Astrocyte of the hippocampus (primary cell): Measurements from ENCODE around the gene ANXA2R.
"Not testable (repeated sequence)": the region's sequence is repeated elsewhere in the genome, so short reads cannot be mapped to it uniquely, and the experiment has no call there.

Experiments used
- DNase-seq: peaks from one replicate; pipeline ENCODE4 v3.0.0; 2011; ENCODE audit warnings: low read depth, low spot score

The ANXA2R gene, protein sequence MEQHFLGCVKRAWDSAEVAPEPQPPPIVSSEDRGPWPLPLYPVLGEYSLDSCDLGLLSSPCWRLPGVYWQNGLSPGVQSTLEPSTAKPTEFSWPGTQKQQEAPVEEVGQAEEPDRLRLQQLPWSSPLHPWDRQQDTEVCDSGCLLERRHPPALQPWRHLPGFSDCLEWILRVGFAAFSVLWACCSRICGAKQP

DNA sequence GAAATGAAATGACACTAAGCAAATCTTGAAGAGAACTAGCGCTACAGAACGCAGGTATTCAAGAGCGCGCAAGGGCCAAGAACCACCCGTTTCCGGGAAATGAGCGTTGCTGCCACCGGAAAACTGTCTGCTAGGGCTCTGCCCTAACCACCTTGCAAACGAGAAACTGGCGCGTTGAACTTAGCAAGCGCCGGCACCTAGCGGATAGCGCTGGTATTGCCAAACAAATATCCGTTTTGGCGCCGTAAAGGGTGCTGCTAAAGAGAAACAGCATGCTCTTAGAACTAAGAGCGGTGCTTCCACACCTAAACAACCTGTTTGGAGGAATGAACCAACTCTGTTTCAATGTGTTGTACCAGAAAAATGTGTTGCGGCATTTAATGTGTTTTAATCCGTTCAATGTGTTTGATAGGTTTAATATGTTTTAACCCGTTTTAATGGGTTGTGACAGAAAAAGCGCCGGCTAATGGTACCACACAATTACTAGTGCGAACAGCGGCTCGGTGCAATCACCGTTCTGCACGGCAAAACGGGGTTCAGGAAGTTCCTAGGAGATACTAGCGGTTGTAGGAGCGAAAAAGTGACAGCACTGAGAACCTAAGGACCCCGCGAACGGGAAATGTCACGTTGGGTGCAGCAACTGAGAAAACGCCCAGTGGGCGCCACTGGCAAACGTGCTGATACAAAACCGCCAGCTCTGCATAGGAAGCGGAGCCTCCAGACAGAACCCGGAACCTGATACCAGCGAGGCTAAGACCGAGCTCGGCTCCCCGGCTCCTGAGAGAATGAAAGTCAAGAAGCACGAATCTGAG, at the start of gene ANXA2R:
TSS of gene ANXA2R (minus strand) at position 33 of the 812 bp plus-strand sequence. CDS start 273 bp downstream, outside the sequence.
- DNase-seq, result peak; percentile 97

DNA sequence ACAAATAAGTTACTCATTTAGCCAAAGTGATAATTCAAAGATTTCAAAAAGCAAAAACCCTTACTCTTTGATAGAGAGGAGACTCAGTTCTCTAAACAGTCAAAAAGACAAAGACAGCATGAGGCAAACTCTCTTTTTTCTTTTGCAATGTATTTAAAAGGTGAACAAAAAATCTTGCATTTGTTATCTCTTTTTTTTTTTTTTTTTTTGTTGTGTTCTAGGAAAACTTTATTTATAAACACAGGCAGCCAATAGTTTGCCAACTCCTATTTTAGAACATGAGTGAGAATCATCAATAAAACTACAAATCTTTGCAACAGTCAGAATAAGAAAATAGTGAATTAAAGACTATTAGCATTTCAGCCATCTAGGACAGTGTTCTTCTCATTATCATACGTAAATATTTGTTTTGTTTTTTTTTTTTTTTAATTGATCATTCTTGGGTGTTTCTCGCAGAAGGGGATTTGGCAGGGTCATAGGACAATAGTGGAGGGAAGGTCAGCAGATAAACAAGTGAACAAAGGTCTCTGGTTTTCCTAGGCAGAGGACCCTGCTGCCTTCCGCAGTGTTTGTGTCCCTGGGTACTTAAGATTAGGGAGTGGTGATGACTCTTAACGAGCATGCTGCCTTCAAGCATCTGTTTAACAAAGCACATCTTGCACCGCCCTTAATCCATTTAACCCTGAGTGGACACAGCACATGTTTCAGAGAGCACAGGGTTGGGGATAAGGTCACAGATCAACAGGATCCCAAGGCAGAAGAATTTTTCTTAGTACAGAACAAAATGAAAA, 46.2 kb upstream of the ANXA2R start:
- not testable (repeated sequence) for DNase-seq

DNA sequence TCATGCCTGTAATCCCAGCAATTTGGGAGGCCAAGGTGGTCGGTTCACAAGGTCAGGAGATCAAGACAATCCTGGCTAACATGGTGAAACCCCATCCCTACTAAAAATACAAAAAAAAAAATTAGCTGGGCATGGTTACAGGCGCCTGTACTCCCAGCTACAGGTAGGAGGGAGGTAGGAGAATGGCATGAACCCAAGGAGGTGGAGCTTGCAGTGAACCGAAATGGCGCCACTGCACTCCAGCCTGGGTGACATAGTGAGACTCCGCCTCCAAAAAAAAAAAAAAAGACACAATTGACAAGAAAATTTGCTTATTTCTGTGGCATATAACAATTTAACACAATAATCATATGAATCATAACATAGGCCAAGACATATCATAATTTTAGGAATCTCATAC, 45.3 kb upstream of the ANXA2R start:
- no peak for DNase-seq

DNA sequence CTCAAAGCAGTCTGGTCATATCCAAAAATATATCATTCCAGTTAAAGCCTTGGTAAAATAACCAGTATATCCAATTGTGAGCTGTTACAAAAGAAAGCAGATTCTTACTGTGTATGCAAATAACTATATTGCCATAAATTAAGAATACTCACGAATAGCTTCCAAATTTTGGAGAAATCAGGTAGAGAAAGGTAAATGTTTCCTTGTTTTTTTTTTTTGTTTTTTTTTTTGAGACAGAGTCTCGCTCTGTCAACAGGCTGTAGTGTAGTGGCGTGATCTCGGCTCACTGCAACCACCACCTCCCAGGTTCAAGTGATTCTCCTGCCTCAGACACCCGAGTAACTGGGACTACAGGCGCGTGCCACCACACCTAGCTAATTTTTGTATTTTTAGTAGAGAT, 44.3 kb upstream of the ANXA2R start:
- not testable (repeated sequence) for DNase-seq

DNA sequence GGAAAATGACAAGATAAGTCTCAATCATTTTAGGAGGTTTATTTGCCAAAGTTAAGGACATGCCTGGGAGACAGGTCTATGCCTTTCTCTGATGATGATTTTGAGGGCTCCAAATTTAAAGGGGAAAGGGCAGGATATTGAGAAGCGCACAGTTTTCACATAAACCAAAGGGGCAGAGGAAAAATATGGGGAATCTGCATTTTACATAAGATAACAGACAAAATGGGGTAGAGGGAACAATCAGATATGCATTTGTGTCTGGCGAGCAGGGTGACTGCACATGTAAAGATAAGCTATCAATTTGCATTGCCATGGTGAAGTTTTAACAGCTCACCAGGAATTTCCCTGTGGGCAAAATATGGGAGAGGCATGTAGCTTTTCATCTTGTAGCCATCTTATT, 41.2 kb upstream of the ANXA2R start:
- not testable (repeated sequence) for DNase-seq

DNA sequence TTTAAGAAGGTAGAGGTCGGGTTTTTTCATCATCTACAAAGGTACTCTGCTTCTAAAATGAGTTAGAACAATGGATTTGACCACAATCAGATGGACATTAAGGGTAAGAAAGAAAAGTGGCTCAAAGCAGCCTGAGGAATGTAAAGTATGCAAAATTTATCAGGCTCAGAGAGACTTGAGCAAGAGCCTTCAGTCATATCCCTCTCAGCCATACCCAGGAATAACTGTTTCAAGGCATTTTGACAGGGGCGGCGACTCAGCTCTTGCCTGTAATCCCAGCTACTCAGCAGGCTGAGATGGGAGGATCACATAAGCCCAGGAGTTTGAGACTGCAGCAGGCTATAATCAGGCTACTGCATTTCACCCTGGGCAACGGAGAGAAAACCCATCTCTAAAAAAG, 38.8 kb upstream of the ANXA2R start:
- DNase-seq, result peak; percentile 87

DNA sequence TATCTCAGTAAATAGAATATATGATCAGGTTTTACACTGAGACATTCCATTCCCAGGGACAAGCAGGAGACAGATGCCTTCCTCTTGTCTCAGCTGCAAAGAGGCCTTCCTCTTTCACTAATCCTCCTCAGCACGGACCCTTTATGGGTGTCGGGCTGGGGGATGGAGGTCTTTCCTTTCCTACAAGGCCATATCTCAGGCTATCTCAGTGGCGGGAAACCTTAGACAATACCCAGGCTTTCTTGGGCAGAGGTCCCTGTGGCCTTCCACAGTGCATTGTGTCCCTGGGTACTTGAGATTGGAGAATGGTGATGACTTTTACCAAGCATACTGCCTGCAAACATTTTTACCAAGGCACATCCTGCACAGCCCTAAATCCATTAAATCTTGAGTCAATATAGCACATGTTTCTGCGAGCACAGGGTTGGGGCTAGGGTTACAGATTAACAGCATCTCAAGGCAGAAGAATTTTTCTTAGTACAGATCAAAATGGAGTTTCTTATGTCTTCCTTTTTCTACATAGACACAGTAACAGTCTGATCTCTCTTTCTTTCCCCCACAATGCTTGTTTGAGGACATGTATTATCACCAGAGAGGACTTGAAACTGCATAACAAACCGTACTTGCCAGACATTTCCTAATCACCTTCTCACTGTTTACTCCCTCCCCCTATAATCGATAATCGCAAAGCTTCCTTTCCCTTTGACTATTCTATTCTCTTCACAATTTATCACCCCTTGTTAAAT, 37.5 kb upstream of the ANXA2R start:
- DNase-seq, result not testable (repeated sequence)

DNA sequence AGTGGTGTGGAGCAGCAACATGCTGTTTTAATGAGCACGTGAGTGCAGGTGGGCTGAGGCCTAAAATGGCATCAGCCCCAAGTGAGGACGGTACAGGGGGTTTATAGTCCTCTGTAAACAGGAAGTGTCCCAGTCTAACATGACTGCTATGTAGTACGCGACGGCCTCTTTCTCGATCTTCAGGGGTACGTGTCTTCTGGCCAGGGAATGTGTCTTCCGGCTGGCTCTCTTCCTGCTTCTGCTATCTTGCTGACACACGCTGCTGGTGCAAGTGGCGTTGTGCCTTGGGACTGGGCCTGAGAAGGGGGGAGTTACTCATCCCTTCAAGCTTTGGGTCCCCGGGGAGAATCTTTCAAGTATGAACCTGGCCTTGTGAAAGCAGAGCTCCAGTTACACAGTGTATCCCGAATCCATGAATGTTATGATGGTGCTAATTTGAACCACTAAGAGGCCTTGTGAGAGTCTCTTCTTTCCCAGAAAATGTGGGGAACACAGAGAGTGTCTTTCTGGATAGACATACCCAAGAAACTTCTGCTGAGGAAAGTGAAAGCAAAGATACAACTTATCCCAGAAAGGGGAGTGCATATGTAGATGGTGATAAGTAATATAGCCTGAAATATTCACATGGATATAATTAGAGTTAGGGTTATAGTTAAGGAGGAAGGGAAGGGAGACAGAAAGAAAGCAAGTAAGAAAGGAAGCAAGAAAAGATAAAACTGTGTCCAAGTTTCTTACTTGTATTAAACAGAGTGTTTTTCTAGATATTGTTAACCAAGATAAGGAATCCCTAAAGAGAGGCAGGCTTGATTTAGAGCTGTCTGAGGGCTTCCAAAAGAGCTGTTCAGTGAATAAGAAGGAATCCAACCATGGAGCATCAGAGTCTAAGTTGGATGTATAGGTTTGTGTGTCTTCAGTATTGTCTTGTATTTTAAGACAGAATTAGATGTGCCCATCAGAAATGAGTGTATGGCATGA, 35.5 kb upstream of the ANXA2R start:
- DNase-seq, result no peak

DNA sequence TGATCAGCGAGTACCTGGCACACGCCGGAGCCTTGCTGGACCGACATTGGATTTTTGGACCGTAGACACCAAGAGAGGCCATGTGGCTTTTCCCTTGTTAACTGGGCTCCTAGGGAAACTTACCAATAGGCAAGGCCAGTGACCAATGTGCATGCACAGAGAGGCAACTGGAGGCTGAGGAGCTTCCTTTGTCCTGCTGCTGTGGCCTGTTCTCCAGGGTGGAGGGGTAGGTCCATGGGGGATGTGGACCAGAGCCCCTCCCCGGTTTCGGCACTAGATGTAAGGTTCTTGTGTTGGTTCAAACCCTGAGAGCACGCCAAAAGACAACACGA, 34.8 kb upstream of the ANXA2R start:
- no peak for DNase-seq

DNA sequence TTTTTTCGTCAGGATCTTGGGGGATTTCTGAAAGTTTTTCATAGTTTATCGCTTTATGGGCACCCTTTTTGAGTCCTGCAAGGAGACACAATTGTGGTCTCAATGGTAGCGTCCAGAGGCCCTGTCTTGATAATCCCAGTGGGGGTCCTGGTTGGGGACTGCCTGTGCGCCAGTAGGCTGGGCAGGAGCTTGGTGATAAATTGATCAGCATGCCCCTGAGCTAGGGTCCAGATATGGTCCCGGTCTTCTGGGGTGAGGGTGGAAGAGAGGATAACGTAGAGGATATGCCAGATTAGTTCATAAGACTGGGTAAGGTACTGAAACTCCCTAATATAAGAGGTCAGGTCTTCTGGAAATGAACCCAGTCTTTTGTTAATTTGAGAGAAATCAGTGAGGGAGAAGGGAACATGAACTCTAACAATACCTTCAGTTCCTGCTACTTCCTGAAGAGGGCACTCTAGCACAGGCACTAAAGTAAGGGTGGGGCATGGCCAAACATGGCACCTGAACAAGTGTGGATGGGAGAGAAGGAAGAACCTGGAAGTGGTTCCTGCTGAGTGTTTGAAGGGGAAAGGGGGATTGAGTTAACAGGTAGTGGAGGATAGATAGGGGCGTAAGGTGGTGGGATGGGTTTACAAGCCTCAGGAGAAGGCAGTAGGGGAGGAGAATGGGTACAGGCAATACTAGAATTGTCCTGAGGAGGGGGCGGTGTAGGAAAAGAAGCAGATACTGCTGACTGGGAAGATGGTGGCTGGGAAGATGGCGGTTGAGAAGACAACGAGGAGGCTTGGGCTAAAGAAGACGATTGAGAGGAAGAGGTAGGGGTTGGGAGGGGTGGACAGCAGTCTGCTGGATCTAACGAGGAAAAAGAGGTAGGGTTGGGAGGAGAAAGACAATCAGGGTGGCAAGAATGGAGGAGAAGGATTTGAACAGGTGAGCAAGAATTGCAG, 33.8 kb upstream of the ANXA2R start:
- peak; percentile 25 for DNase-seq

DNA sequence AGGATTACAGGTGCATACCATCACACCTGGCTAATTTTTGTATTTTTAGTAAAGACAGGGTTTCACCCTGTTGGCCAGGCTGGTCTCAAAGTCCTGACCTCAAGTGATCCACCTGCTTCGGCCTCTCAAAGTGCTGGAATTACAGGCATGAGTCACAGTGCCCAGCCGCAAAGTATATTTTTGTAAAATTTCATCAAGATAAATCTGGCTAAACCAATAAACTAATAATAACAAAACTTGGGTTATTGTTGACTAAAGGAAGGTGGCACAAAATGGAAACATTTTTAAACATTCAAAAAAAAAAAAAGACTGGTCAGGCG, 29.2 kb upstream of the ANXA2R start:
- DNase-seq, result not testable (repeated sequence)

DNA sequence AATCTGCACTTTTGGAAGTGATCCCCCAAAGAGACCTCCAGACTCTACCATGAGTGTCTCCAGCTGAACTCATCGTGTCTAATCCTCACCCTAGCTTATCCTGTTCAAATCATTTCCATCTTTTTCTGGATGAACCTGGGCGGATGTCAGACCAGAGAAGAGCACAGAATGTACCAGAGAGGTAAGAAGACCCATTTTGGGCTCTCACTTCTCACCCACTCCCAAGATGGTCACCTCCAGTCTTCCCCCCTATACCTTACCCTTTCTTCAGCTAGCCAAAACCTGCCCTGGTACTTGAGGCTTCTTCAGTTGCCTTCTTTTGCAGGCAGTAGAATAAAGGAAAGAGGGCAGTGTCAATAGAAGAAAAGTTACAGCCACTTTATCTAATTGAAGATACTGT, 27.9 kb upstream of the ANXA2R start:
- no peak for DNase-seq

DNA sequence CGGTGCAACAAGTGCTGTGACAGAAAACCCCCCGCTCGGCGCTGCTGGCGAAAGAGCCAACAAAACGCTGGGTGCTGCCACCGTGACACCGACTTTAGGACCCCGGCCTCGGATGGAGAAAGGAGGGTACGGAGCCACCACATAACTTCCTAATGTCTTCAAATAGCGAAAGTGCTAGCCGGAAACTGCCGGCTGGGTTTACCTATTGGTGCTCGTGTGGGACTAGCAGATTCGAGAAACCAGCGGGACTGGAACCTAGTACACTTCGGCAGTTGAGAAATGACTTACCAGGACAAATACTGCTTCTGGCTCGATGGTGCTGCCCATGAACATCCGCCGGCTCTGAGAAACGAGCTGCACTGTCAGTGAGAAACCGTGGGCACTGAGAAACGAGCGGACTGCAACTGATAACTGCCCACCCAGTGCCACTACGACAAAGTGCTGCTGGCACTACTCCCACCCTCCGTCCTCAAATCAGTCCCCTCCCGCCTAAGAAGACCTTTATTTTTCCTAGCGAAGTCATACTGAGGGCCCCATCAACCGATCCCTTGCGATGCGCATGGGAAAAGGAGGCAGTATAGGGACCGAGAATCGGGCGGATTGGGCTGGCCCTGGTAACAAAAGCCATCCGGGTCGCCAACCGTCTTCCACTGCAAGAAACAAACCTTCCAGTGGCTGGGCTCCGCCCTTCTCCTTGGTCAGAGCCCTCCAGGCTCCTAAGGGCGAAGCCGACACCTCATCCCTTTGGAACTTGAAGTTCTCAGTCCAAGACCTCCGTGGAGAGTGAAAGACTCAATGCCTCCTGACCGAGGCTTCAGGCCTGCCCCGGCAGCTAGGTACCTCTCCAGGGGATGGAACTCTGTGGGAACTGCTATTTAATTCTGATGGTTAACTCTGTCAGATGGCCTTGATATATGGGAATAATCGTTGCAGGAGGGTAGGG, 27.0 kb upstream of the ANXA2R start:
- peak; percentile 91 for DNase-seq

DNA sequence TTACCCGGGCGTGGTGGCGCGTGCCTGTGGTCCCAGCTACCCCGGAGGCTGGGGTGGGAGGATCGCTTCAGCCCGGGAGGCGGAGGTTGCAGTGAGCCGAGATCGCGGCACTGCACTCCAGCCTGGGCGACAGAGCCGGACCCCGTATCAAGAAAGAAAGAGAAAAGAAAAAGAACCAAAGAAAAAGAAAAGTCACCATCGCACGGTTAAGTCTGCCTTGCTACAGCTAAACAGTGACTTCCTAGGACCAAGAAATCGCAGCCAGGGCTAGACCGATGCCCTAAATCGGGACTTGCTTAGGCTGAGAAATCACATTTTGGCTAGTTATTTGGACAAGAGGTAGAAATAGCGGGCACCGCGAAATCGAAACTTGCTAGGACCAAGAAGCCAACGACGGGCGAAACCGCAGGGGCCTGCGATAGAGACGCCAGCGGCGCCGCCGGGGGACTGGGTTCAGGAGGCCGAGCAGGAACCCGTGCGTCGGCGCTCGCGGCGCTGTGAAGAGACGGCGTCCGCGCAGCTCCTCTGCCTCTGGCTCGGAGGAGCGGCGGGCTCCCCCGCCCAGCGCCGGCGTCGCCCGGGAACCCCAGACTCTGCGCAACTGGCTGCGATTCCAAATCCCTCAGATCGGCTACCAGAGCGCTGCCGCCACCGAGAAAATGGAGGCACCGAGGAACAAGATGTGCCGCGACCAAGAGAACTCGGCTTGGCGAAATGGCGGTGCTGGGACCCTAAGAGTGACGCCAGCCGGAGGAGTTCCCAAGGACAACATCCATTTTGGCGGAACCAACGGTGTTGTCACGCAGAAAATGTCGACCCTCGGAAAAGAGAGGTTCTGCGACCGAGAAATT, 26.1 kb upstream of the ANXA2R start:
- peak; percentile 82 for DNase-seq

DNA sequence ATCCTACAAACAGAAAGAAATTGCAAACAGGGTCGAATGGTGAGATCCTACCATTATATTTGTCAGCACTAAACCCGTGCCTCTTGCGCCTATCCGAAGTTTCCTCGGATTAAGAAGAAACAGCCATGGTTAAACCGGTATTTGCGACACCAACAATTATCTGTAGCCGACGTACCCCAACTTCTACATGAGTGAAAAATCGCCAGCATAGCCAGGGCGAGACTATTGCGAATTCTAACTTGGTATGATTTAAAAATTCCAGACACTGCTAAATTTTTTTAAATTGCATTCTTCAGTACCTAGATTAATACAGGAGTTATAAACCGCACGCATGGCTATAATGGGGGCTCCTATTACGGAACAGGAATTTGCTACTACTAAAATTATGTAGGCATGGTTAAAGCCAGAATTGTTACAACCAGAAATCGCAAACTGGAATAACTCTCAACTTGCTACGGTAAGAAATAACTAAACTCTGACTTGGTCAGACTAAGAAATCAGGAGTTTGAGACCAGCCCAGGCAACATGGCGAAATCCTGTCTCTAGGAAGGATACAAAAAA, 25.3 kb upstream of the ANXA2R start:
- no peak for DNase-seq

DNA sequence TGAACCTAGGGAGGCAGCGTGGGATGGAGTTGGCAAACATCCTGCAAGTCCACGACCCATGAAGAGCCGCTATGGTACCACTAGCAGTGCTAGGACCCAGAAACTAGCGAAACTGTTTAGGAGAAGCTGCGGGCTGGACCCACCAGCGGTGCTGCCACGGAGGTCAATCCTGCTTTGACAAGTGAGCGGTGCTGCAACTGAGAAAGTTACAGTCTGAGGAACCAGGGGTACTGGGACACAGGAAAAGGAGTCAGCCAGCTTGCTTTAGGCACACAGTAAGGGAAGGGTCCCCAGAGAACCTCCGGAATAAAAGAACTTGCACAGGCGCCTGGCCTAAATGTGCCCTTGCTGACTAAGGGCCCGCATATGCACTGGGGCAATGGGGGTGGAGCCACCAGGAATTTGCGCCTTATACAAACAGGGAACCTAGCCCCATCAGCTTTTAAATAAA, 23.6 kb upstream of the ANXA2R start:
- DNase-seq, result peak; percentile 70
